K562 (cell line): ENCODE measurements around the gene LTA4H. TPM values are rescaled to one million over a fixed set of nuclear protein-coding genes. Genes with fewer than 3 reads are reported as not detected.
A peak's percentile ranks its signal among the peaks of the same experiment; 100 is the strongest.

Experiments used
- ETS2 ChIP-seq: IDR thresholded peaks from 2 replicates; pipeline ENCODE4 v1.6.1; 2016; ENCODE audit warnings: borderline replicate concordance, missing genetic modification characterization, mild to moderate bottlenecking, moderate library complexity, missing compliant biosample characterization; ENCODE audit not compliant: poor library complexity, severe bottlenecking
- FOXK1 ChIP-seq: sonication (generic); formaldehyde crosslinking; IDR thresholded peaks from 2 replicates; pipeline ENCODE4 v1.8.0; 2022; ENCODE audit warnings: missing genetic modification reagents, mild to moderate bottlenecking, borderline replicate concordance
- HLTF ChIP-seq: fragments of 450-650 bp; IDR thresholded peaks from 2 replicates; pipeline ENCODE4 v1.6.1; 2016
- KAT7 ChIP-seq: sonication (generic); formaldehyde crosslinking; IDR thresholded peaks from 2 replicates; pipeline ENCODE4 v1.8.0; 2022; ENCODE audit warnings: missing genetic modification reagents, mild to moderate bottlenecking, borderline replicate concordance
- KDM1A ChIP-seq, 2 experiments: fragments of 450-650 bp; IDR thresholded peaks; 2 replicates each; pipeline ENCODE4 v1.6.1; 2016; ENCODE audit warnings: mild to moderate bottlenecking in 2 of 2
- NBN ChIP-seq: fragments of 450-650 bp; IDR thresholded peaks from 2 replicates; pipeline ENCODE4 v1.6.1; 2016; ENCODE audit warnings: low read depth, mild to moderate bottlenecking
- TRIM24 ChIP-seq, 2 experiments: fragments of 450-650 bp; IDR thresholded peaks; 2 replicates each; pipeline ENCODE4 v1.6.1; 2016
- ZBTB7A ChIP-seq: IDR thresholded peaks from 2 replicates; pipeline ENCODE4 v1.6.1; 2011; ENCODE audit warnings: low read depth, mild to moderate bottlenecking, low read length, moderate library complexity, borderline replicate concordance; ENCODE audit not compliant: control insufficient read depth
- ZNF197 ChIP-seq: fragments of 200-800 bp; sonication (Bioruptor generic); IDR thresholded peaks from 2 replicates; pipeline ENCODE4 v1.6.1; 2016; ENCODE audit warnings: low read depth, missing genetic modification characterization, missing compliant biosample characterization
- ZNF224 ChIP-seq: sonication (generic); formaldehyde crosslinking; IDR thresholded peaks from 2 replicates; pipeline ENCODE4 v1.8.0; 2022; ENCODE audit warnings: mild to moderate bottlenecking, missing genetic modification reagents
- ZNF263 ChIP-seq: sonication (generic); formaldehyde crosslinking; IDR thresholded peaks from 2 replicates; pipeline ENCODE4 v1.8.0; 2022; ENCODE audit warnings: mild to moderate bottlenecking, missing genetic modification reagents, borderline replicate concordance
- ZNF316 ChIP-seq: fragments of 450-650 bp; IDR thresholded peaks from 2 replicates; pipeline ENCODE4 v1.6.1; 2016
- ZNF354B ChIP-seq: fragments of 250-450 bp; sonication (Bioruptor Pico); IDR thresholded peaks from 2 replicates; pipeline ENCODE4 v1.4.0; 2020
- polyA plus RNA-seq, 8 experiments: library from polyadenylated mRNA; depleted of rRNA in 4 of 8; stranded (reverse) in 5 of 8; unstranded in 3 of 8; fragments of >200 nt; fragmentation: Nextera tagmentation in 2 of 8; fragmentation: Illumina TruSeq in 1 of 8; extraction: Ambion mirVana in 2 of 8; extraction: Trizol in 1 of 8; gene quantifications; 2 replicates each; pipeline versions ENCODE4 v1.2.1 to v1.2.3, GENCODE V29; 2011 to 2014; ENCODE audit warnings: inconsistent platforms in 1 of 8, missing spikeins in 1 of 8
- total RNA-seq, 7 experiments: library from RNA; depleted of rRNA in 6 of 7; stranded (reverse); fragments of >200 nt in 6 of 7; fragmentation: Illumina TruSeq in 2 of 7; extraction: Trizol in 2 of 7; gene quantifications; 2 replicates each; pipeline versions ENCODE4 v1.2.1 to v1.2.3, GENCODE V29; 2011 to 2021; ENCODE audit warnings: low replicate concordance in 1 of 7
- TF ChIP-seq, protein P1 (sequence below), 2 experiments: IDR thresholded peaks in 1 of 2; conservative IDR thresholded peaks in 1 of 2; 2 replicates each; pipeline ENCODE4 v1.6.1; 2016; ENCODE audit warnings: low read depth in 2 of 2, mild to moderate bottlenecking in 1 of 2, missing compliant biosample characterization in 1 of 2, missing genetic modification characterization in 1 of 2, moderate library complexity in 1 of 2
- TF ChIP-seq, protein P2 (sequence below): sonication (generic); formaldehyde crosslinking; IDR thresholded peaks from 2 replicates; pipeline ENCODE4 v1.8.1; 2023; ENCODE audit warnings: mild to moderate bottlenecking, missing genetic modification reagents
- TF ChIP-seq, protein P3 (sequence below): sonication (generic); formaldehyde crosslinking; IDR thresholded peaks from 2 replicates; pipeline ENCODE4 v1.8.0; 2023; ENCODE audit warnings: mild to moderate bottlenecking, missing genetic modification reagents

LTA4H gene
- total and polyA plus RNA-seq, 9 of the 15 experiments (the other 6 are each of a cell fraction or from before 2014, with no cell fraction given), result 25.2 to 58.1 (median 40.5) TPM

DNA sequence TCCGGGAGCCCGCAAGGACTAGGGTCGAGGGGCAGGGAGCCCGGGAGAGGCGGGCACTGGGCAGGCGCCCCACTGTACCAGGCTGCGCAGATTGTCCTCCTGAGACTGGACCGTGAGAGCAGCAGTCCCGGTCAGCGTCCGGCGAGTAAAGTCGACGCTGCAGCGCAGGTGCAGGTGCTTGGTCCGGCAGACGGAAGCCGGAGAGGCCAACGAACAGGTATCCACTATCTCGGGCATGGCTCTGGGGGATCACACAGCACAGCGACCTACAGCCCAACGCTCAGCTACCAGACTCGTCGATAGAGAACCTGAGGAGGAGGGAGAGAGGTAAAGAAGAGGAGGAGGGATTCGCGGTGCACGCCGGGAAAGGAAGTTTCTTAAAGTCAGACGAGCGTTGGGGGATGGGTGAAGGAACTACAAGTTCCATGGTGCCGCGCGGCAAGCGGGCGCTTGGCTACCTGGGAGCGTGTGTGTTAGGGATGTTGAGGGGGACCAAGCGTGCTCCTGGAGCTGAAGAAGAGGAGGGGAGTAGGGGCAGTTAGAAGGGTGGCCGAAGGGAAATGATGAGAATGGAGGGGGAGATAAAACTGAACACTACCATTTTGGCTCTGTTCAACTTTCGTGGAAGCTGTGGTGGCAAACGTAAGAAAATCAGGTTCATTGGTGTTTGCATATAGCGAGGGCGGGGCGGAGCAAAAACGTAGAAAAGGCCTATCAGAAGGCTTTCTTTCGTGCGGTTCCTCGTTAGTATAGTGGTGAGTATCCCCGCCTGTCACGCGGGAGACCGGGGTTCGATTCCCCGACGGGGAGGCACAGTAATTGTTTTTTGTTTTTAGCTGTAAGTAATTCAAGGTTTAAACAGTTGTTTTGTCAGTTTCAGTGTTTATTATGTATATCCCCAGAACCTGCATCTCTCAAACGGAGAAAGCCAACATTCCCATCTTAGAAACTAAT, at the start of gene LTA4H (continued):
- TF ChIP-seq, protein P1, sequence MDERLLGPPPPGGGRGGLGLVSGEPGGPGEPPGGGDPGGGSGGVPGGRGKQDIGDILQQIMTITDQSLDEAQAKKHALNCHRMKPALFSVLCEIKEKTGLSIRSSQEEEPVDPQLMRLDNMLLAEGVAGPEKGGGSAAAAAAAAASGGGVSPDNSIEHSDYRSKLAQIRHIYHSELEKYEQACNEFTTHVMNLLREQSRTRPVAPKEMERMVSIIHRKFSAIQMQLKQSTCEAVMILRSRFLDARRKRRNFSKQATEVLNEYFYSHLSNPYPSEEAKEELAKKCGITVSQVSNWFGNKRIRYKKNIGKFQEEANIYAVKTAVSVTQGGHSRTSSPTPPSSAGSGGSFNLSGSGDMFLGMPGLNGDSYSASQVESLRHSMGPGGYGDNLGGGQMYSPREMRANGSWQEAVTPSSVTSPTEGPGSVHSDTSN (CRISPR knock-in tag; IDR thresholded peaks at IDR 0.05; ENCODE audit: low read depth), result no peak
- TF ChIP-seq, protein P1 (tag; conservative IDR thresholded peaks at IDR 0.05; ENCODE audit: low read depth), result no peak
- TF ChIP-seq, protein P2, sequence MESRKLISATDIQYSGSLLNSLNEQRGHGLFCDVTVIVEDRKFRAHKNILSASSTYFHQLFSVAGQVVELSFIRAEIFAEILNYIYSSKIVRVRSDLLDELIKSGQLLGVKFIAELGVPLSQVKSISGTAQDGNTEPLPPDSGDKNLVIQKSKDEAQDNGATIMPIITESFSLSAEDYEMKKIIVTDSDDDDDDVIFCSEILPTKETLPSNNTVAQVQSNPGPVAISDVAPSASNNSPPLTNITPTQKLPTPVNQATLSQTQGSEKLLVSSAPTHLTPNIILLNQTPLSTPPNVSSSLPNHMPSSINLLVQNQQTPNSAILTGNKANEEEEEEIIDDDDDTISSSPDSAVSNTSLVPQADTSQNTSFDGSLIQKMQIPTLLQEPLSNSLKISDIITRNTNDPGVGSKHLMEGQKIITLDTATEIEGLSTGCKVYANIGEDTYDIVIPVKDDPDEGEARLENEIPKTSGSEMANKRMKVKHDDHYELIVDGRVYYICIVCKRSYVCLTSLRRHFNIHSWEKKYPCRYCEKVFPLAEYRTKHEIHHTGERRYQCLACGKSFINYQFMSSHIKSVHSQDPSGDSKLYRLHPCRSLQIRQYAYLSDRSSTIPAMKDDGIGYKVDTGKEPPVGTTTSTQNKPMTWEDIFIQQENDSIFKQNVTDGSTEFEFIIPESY, result no peak
- TF ChIP-seq, protein P3, sequence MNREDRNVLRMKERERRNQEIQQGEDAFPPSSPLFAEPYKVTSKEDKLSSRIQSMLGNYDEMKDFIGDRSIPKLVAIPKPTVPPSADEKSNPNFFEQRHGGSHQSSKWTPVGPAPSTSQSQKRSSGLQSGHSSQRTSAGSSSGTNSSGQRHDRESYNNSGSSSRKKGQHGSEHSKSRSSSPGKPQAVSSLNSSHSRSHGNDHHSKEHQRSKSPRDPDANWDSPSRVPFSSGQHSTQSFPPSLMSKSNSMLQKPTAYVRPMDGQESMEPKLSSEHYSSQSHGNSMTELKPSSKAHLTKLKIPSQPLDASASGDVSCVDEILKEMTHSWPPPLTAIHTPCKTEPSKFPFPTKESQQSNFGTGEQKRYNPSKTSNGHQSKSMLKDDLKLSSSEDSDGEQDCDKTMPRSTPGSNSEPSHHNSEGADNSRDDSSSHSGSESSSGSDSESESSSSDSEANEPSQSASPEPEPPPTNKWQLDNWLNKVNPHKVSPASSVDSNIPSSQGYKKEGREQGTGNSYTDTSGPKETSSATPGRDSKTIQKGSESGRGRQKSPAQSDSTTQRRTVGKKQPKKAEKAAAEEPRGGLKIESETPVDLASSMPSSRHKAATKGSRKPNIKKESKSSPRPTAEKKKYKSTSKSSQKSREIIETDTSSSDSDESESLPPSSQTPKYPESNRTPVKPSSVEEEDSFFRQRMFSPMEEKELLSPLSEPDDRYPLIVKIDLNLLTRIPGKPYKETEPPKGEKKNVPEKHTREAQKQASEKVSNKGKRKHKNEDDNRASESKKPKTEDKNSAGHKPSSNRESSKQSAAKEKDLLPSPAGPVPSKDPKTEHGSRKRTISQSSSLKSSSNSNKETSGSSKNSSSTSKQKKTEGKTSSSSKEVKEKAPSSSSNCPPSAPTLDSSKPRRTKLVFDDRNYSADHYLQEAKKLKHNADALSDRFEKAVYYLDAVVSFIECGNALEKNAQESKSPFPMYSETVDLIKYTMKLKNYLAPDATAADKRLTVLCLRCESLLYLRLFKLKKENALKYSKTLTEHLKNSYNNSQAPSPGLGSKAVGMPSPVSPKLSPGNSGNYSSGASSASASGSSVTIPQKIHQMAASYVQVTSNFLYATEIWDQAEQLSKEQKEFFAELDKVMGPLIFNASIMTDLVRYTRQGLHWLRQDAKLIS (CRISPR knock-in tag), result peak; percentile 76
- TF ChIP-seq ZNF316 (no peak; the same call in 1 of the 2 replicates), ZNF197 (CRISPR knock-in tag) (peak; percentile 80; the same call in 1 of the 2 replicates), ETS2 (tag) (no peak), ZNF224 (CRISPR knock-in tag) (no peak), ZBTB7A (no peak), HLTF (peak; percentile 81), ZNF354B (CRISPR knock-in tag) (no peak), ZNF263 (CRISPR knock-in tag) (peak; percentile 99), KAT7 (peak; percentile 66; the same call in 1 of the 2 replicates), NBN (peak; percentile 87), TRIM24 (IDR thresholded peaks at IDR 0.05) (peak in 1 of 2 experiments; percentile 28; a peak in 1 of 4 replicates), KDM1A (IDR thresholded peaks at IDR 0.05) (no peak), FOXK1 (no peak)
